ENCODE data around the gene SRRD. TPM values are rescaled to one million over a fixed set of nuclear protein-coding genes. Genes with fewer than 3 reads are reported as not detected.
"Not testable (repeated sequence)": the region's sequence is repeated elsewhere in the genome, so short reads cannot be mapped to it uniquely, and the experiment has no call there.

Gene SRRD
- total RNA-seq, 1 donor from 2014 or later, result 23.2 TPM

DNA sequence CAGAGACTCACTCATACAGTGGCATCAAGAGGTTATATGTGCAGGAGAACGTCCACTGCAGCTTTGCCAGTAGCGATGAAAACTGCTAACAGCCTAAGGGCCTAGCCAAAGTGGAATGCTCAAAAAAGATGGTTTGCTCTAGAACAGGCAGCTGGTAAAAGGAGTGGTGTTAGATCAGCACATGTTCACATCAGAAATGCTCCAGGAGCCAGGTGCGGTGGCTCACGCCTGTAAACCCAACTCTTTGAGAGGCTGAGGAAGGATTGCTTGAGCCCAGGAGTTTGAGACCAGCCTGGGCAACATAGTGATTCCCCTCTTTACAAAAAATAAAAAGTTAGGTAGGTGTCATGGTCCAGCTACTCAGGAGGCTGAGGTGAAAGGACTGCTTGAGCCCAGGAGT is 38.9 kb downstream of the SRRD start:
- H3K4me1 Mint-ChIP-seq (ENCODE audit: low read depth), result peaks cover 1% of the 10 kb centered on the region
- H3K27me3 Mint-ChIP-seq (ENCODE audit: low read depth), result no peaks in the 10 kb centered on the region

DNA sequence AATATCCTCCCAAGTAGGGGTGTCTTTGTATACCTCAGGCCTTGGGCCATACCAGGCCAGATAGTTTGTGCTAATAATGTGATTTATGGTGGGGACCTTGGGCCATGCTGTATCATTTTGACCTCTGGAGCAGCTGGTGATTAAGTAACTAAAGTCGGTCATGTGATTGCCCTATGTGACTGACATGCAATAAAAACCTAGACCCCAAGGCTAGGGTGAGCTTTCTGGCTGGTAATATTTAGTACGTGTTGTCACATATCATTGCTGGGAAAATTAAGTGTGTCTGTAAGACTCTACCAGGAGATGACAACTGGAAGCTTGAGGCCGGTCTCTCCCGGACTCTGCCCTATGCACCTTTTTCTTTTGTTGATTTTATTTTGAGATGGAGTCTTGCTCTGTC is 41.2 kb downstream of the SRRD start:
- Mint-ChIP-seq H3K27ac (ENCODE audit: unreplicated experiment) (no peak overlapping the region), H3K4me1 (ENCODE audit: low read depth) (peaks cover 4% of the 10 kb centered on the region), H3K36me3 (ENCODE audit: low read depth) (peaks cover 32% of the 10 kb centered on the region), H3K9me3 (ENCODE audit: low read depth) (no peaks in the 10 kb centered on the region), H3K4me3 (ENCODE audit: unreplicated experiment) (no peak overlapping the region), H3K27me3 (ENCODE audit: low read depth) (no peaks in the 10 kb centered on the region)
- TF ChIP-seq, protein P1, sequence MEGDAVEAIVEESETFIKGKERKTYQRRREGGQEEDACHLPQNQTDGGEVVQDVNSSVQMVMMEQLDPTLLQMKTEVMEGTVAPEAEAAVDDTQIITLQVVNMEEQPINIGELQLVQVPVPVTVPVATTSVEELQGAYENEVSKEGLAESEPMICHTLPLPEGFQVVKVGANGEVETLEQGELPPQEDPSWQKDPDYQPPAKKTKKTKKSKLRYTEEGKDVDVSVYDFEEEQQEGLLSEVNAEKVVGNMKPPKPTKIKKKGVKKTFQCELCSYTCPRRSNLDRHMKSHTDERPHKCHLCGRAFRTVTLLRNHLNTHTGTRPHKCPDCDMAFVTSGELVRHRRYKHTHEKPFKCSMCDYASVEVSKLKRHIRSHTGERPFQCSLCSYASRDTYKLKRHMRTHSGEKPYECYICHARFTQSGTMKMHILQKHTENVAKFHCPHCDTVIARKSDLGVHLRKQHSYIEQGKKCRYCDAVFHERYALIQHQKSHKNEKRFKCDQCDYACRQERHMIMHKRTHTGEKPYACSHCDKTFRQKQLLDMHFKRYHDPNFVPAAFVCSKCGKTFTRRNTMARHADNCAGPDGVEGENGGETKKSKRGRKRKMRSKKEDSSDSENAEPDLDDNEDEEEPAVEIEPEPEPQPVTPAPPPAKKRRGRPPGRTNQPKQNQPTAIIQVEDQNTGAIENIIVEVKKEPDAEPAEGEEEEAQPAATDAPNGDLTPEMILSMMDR (IDR thresholded peaks at IDR 0.05), result no peak
- no peak for DNase-seq (ENCODE audit: low spot score)

More for the DNA sequence above, 38.9 kb downstream of the SRRD start:
- Mint-ChIP-seq H3K9me3 (ENCODE audit: low read depth) (no peaks in the 10 kb centered on the region), H3K4me3 (ENCODE audit: unreplicated experiment) (no peak overlapping the region), H3K36me3 (ENCODE audit: low read depth) (peaks cover 22% of the 10 kb centered on the region), H3K27ac (ENCODE audit: unreplicated experiment) (no peak overlapping the region)
- no peak for DNase-seq (ENCODE audit: low spot score)
- TF ChIP-seq, protein P1 (IDR thresholded peaks at IDR 0.05), result no peak

DNA sequence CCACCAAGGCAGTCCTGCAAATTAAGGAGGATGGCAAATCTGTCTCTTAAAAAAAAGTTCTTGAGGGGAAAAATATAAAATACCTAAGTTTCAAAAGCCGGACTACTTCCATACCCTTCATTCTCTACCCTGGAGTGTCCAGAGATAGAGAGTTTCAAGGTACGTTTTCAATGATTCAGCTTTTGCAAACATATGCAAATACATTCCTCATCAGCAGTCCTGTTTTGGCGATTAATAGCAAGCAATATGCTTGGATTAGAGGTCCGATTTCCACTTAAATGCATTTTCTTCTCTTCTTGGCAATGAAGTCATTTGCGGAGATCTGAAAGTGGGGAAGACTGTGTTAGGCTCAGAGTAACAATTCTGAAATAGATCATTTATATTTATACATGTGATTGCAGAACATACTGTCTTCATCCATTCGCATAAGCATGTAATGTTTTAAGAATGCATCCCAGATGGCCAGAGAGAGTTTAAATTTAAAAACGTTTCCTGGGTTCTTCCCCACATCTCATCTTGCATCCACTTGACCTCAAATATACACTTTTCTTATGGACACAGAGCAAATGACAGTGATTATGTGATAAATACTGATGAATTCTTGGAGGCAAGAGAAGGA is 42.4 kb downstream of the SRRD start:
- DNase-seq (ENCODE audit: low spot score), result no peak
- Mint-ChIP-seq H3K36me3 (ENCODE audit: low read depth) (peaks cover 34% of the 10 kb centered on the region), H3K4me3 (ENCODE audit: unreplicated experiment) (no peak overlapping the region), H3K4me1 (ENCODE audit: low read depth) (peaks cover 4% of the 10 kb centered on the region), H3K27me3 (ENCODE audit: low read depth) (no peaks in the 10 kb centered on the region), H3K27ac (ENCODE audit: unreplicated experiment) (no peak overlapping the region), H3K9me3 (ENCODE audit: low read depth) (no peaks in the 10 kb centered on the region)
- TF ChIP-seq, protein P1 (IDR thresholded peaks at IDR 0.05), result no peak

DNA sequence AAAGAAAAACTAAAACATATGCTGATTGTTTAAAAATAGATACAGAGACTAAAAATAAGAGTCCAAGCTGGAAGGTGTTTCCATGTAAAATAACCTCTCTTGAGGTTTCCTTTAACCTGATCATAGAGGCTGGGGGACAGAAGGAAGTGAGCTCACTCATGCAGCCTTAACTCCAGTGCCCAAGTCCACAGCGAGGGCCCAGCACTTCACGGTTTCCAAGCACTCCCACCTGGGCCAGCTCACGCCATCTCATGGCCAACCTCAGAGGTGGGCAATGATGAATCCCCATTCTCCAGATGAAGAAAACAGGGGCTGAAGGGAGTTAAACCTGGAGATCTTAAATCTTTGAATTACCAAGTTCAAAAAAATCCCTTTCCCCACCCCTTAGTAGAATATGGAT is 43.5 kb downstream of the SRRD start:
- no peaks in the 10 kb centered on the region for H3K27me3 Mint-ChIP-seq (ENCODE audit: low read depth)
- no peak for DNase-seq (ENCODE audit: low spot score)
- H3K4me1 Mint-ChIP-seq (ENCODE audit: low read depth), result peaks cover 4% of the 10 kb centered on the region
- H3K4me3 Mint-ChIP-seq (ENCODE audit: unreplicated experiment), result no peak overlapping the region
- TF ChIP-seq, protein P1 (IDR thresholded peaks at IDR 0.05), result no peak
- H3K9me3 Mint-ChIP-seq (ENCODE audit: low read depth), result no peaks in the 10 kb centered on the region
- no peak overlapping the region for H3K27ac Mint-ChIP-seq (ENCODE audit: unreplicated experiment)
- peaks cover 43% of the 10 kb centered on the region for H3K36me3 Mint-ChIP-seq (ENCODE audit: low read depth)

DNA sequence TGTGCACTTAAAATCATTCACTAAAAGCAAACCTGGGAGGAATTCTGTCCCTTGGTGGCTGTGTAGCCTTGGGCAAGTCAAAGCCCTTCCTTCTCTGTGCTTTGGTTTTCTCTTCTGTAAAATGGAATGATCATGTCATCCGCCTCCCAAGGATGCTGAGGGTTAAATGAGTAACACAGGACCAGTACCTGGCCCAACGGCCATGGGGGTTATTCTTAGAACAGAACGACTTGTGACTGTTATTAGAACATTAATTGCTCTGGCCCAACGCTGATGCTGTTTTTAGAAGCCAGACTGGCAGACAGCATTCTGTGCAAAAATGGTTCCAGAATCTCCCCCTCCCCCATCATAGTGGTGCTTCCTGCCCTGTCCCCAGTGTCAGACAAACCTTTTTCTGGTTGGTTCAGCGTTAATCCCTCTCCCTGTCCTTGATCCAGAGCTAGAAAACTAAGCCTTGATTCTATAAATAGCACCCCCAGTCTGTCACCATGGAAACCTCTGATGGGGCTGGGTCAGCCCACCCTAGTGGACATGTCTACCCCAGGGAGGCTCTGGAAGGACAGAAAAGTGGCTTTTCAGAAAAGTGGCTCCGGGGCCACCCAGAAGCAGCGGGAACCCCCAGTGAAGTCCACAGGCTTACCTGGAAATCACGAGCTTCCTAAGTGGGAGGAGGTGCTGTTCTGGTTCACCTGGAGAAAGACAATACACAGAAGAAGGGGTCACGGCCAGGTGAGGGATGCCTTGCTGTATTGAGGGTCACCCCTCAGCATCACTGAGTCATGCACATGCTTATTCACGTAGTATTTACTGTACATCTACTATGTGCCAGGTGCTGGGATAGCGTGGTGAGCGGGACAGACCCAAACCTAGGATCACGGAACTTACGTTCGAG is 44.1 kb downstream of the SRRD start:
- TF ChIP-seq, protein P1 (IDR thresholded peaks at IDR 0.05), result no peak
- Mint-ChIP-seq H3K27ac (ENCODE audit: unreplicated experiment) (no peak overlapping the region), H3K9me3 (ENCODE audit: low read depth) (no peaks in the 10 kb centered on the region), H3K36me3 (ENCODE audit: low read depth) (peaks cover 42% of the 10 kb centered on the region), H3K4me1 (ENCODE audit: low read depth) (peaks cover 4% of the 10 kb centered on the region), H3K4me3 (ENCODE audit: unreplicated experiment) (no peak overlapping the region), H3K27me3 (ENCODE audit: low read depth) (no peaks in the 10 kb centered on the region)
- DNase-seq (ENCODE audit: low spot score), result no peak

DNA sequence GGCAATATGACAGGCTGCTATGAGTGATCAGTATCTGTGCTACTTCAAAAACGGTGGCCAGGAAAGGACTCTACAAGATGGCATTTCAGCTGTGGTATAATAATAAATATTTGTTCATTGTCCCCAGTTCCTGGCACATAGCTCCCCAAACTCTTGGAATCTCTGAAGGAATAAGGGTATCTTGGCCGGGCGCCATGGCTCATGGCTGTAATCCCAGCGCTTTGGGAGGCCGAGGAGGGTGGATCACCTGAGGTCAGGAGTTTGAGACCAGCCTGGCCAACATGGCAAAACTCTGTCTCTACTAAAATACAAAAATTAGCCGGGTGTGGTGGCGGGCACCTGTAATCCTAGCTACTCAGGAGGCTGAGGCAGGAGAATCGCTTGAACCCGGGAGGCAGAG is 44.8 kb downstream of the SRRD start:
- not testable (repeated sequence) for H3K4me1 Mint-ChIP-seq (ENCODE audit: low read depth); H3K27ac Mint-ChIP-seq (ENCODE audit: unreplicated experiment); H3K9me3 Mint-ChIP-seq (ENCODE audit: low read depth); DNase-seq (ENCODE audit: low spot score); H3K27me3 Mint-ChIP-seq (ENCODE audit: low read depth); H3K4me3 Mint-ChIP-seq (ENCODE audit: unreplicated experiment)
- H3K36me3 Mint-ChIP-seq (ENCODE audit: low read depth), result peaks cover 41% of the 10 kb centered on the region

Measured in chondrocyte (in vitro differentiated cells).